SK-N-SH treated with all-trans-retinoic acid at 6 μM for 48 hours (cell line): ENCODE data around the gene RTN4RL2.

Experiments
- ARNTL ChIP-seq: fragments of 450-650 bp; formaldehyde crosslinking; IDR thresholded peaks from 2 replicates; pipeline ENCODE4 v1.5.0; 2020; ENCODE audit warnings: low read depth, mild to moderate bottlenecking, moderate library complexity, borderline replicate concordance
- GLIS3 ChIP-seq: fragments of 250-450 bp; sonication (Bioruptor Pico); IDR thresholded peaks from 2 replicates; pipeline ENCODE4 v1.5.0; 2020; ENCODE audit warnings: mild to moderate bottlenecking, moderate library complexity
- RARB ChIP-seq: fragments of 250-450 bp; sonication (Bioruptor Pico); IDR thresholded peaks from 2 replicates; pipeline ENCODE4 v1.8.0; 2021; ENCODE audit warnings: mild to moderate bottlenecking, moderate library complexity
- TSHZ2 ChIP-seq: fragments of 250-450 bp; sonication (Bioruptor Pico); IDR thresholded peaks from 2 replicates; pipeline ENCODE4 v1.5.0; 2020; ENCODE audit warnings: mild to moderate bottlenecking, moderate library complexity
- ZNF70 ChIP-seq: fragments of 450-650 bp; formaldehyde crosslinking; IDR thresholded peaks from 2 replicates; pipeline ENCODE4 v1.5.0; 2020; ENCODE audit warnings: mild to moderate bottlenecking, moderate library complexity

GRCh38 chr11:57479021-57479663 lies 18.8 kb downstream of the RTN4RL2 start:
- no peak for TF ChIP-seq RARB
- TF ChIP-seq GLIS3: no peak
- no peak for TF ChIP-seq ARNTL
- TF ChIP-seq TSHZ2 (CRISPR knock-in tag): no peak
- TF ChIP-seq ZNF70 (CRISPR knock-in tag): no peak
